Putamen (tissue), 1 donor: ENCODE results near the gene CCDC39.
"Not testable (repeated sequence)": the region's sequence is repeated elsewhere in the genome, so short reads cannot be mapped to it uniquely, and the experiment has no call there.

Source experiments
- DNase-seq: peaks from one replicate; pipeline ENCODE4 v3.0.0-alpha.2; 2016; ENCODE audit warnings: low spot score

The CCDC39 gene

DNA sequence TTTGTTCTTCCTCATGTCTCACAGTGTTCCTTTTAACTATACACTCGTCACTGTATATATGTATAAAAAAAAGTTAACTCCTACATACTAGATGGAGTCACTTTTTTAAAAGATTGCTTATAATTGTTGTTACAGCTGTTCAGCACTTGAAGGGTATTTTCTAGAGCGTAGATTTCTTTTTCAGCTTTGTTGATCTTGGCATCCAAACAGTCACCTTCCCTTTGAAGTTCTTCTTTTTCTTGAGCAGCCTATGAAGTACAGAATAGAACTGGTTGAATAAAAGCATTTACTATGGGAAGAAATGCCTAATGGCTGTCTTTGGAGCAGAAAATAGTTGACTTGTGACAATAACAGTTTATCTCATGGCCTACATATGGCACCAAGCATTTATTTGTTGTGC is 59.6 kb downstream of the CCDC39 start:
- no peak for DNase-seq

DNA sequence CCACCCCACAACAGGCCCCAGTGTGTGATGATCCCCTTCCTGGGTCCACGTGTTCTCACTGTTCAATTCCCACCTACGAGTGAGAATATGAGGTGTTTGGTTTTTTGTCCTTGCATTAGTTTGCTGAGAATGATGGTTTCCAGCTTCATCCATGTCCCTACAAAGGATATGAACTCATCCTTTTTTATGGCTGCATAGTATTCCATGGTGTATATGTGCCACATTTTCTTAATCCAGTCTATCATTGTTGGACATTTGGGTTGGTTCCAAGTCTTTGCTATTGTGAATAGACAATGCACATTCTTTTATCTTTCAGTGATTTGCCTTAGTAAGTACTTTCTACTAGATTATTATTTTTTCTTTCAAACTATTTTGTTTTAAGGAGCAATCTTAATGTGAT is 60.7 kb downstream of the CCDC39 start:
- DNase-seq, result not testable (repeated sequence)

DNA sequence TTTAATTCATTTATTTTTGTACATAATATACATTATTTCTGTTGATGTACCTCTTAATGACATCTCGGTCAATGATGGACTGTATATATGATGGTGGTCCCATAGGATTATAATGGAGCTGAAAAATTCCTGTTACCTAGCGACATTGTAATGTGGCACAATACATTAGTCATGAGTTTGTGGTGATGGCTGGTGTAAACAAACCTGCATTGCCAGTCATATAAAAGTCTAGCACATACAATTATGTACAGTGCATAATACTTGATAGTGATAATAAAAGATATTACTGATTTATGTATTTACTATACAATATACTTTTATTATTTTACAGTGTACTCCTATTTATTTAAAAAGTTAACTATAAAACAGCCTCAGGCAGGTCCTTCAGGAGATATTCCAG is 62.2 kb downstream of the CCDC39 start:
- DNase-seq, result no peak

DNA sequence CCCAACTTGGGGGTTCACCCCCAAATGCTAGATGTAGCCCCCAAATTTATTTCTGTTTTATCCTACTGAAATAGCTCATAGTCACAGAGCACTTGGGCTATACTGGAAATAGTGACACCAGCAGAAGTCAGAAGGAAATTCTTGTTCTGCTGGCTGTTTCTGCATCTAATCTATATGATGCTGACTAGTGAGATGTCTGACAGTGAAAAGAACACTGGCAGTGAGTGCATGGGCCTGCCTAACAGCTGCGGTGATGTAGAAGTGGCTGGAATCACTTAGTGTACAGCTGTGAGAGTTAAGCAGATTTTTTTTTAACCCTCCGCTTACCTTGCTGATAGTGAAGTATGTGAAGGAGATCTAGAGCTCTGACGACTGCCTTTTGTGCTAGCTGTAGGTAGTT is 63.3 kb downstream of the CCDC39 start:
- DNase-seq, result no peak

DNA sequence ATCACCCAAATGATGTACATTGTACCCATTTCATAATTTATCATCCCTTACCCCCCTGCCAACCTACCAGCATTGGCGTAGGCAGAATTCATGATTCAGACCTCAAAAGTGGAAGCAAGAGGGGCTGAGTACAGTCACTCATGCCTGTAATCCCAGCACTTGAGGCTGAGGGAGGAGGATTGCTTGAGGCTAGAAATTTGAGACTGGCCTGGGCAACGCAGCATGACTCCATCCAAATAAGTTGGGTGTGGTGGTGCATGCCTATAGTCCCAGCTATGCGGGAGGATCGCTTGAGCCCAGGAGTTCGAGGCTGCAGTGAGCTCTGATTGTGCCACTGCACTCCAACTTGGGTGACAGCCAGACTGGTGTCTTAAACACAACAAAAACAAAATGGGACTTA is 66.9 kb downstream of the CCDC39 start:
- DNase-seq, result no peak

DNA sequence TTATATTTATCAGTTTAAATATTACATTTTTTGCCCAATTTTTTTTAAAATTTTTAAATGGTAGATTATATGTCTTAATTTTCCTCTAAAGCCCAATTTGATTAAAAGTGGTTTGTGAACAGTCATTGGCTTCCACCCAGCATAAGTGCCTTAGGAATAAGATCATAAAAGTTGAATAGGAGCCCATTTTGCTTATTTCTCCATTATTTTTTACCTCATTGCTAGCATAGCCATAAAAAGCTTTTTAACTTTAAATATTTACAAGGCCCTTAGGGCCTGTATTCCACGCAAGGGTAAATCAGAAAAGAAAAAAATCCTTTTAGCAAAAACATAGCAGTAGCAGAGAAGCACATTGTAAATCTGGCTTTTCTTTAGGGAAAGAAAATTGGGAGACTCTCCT is 68.3 kb downstream of the CCDC39 start:
- DNase-seq, result no peak

DNA sequence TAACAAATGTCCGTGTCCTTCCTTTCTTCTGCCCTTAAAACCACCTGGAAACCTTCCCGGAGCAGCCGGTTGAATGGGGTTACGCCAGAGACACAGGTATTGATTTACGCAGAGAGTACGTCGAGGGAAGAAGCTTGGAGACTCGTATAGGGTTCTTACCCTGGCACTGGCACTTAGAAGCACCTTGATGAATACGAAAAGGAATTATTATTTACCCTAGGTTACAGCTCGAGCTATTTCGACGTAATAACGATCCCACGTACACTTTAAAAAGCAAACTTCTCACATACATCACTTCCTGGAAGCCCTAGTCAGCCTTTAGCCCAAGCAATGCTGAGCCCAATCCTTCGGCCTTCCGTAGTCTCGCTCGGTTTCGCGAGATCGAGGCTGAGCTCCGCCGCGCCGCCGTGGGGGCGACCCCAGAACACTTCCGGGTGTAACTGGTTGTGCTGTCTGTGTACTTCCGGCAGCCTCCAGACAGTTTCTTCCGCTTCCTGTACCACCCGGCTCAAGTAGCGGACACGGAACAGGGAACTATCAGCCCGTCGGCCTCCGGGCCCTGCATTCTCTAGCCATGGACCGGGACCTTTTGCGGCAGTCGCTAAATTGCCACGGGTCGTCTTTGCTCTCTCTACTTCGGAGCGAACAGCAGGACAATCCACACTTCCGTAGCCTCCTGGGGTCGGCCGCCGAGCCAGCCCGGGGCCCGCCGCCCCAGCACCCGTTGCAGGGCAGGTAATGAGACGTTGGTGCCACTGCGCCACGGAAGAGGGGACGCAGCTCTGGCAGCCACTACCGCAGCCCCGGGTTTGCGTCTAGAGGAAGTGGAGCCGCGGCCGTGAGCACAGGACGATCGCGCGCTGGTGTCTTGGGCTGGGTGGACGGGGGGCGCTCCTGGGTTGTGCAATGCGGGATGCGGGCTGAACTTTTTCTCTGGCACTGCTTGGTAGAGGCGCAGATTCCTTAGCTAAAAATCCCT is 77.3 kb downstream of the CCDC39 start, which contains the start of gene TTC14:
TSS of gene TTC14 (plus strand) at position 476 of the 979 bp plus-strand sequence. CDS start at position 575, 99 bp downstream.
- DNase-seq, result peak; percentile 93

DNA sequence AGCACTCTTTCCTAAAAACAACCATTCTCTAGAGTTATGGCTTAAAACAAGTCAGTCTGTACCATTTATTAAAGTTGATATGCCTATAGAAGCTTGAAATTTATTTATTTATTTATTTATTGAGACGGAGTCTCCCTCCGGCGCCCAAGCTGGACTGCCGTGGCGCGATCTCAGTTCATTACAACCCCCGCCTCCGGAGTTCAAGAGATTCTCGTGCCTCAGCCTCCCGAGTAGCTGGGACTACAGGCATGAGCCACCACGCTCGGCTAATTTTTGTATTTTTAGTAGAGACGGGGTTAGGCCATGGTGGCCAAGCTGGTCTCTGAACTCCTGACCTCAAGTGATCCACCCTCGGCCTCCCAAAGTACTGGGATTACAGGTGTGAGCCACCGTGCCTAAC is 78.8 kb downstream of the CCDC39 start:
- DNase-seq, result no peak

DNA sequence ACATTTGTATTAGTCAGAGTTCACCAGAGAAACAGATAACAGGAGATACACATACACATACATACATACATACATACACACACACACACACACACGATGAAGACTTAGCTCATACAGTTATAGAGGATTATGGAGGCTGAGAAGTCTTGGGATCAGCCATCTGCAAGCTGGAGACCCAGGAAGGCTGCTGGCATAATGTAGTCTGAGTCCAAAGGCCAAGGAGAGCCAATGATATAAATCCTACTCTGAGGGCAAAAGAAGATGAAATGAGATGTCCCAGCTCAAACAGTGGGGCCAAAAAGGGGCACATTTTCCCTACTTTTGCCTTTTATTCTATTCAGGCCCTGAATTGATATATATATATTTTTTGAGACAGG is 83.7 kb downstream of the CCDC39 start:
- no peak for DNase-seq

DNA sequence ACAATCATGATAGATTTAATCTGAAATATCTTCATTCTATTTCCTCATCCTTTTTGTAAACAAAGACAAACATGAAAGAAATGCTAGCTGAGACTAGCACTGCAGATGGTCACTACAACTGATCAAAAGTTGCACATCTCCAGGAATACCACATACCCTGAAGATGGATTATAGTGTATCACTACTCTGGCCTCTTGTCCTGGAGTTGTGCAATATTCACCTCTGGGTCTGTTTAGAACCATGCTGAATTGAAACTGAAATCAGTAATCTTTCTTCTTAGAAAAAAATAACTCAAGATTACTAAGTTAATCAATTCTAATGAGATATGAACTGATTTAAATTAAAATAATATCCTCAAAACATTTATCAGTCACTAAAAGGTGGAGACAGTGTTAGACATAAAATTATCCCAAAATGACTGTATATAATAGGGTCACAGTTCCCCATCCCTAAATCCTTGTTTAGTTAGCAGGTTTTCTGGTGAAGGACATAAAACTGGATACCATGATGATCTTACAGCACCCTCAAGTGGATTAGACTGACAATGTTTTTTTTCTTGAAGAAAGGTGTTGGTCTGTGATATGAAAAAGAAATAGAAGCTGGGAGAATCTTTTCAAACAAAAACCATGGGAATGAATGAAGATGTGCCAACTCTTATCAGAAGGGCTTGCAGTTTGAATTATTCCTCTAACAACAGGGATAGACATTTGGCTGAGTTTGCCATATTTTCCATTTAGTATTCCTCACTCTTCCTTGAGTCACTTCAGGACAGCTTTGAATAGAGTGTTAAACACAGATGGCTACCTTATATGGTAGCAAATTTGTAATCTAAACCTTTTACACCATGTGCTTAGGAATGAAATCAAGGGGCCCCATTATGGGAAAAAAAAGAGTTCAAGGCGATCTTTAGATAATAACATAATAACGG is 84.4 kb downstream of the CCDC39 start:
- DNase-seq, result peak; percentile 49

DNA sequence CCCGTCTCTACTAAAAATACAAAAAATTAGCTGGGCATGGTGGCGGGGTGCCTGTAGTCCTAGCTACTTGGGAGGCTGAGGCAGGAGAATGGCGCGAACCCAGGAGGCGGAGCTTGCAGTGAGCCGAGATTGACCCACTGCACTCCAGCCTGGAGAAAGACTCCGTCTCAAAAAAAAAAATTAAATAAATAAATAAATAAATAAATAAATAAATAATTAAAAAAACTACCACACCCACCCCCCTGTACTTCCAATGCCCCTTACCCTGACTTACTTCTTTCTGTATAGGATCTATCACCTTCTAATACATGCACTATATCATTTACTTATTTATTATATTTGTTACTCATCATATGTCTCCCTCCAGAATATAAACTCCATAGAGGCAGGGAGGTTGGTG is 85.7 kb downstream of the CCDC39 start:
- not testable (repeated sequence) for DNase-seq

DNA sequence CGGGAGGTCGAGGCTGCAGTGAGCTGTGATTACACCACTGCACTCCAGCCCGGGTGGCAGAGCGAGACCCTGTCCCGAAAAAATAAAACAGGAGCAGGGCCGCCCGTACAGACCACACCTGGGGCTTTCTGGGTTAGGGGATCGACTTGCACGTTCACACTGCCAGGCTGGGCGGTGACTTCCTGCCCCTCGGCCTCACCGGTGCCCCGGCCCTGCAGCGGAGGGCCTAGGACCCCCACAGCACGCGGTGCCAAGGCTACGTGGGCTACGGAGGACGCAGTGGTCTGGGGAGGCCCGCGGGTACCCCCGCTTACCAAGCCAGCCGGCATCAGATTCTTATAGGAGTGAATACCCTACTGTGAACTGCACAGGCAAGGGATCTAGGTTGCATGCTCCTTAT is 88.9 kb downstream of the CCDC39 start:
- no peak for DNase-seq

DNA sequence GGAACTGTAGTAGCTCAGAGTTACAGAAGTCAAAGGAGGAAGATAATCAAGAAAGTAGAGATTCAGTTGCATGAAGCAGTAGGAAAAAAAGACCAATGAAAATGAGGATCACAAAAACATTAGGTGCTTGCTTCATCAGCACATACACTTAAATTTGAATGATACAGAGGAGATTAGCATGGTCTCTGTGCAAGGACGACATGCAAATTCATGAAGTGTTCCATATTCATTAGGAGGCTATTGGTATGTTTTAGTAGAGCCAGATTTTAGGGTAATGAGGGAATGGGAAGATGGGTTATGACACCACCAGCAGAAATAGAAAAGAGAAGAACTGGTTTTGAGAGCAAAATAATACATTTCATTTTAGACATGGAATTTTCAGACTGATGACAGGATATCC is 98.4 kb downstream of the CCDC39 start:
- DNase-seq, result no peak

DNA sequence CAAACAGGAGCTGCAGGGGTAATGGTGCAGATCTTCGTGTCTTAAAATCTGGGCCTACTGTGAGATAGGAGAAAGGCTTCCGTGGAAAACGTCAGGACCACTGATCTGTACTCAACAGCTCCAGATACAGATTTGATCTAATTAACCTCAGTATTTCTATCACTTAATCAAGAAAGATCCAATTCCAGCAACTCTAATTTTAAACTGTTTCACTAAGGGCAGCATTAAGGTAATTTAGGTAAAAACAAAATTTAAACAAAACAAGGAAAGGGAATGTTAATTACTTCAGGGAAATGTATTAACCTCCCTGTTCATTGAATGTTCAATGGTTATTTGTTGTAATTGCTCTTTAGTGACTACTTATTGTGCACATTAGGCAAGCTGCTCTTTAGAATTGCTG is 103.7 kb downstream of the CCDC39 start:
- no peak for DNase-seq

DNA sequence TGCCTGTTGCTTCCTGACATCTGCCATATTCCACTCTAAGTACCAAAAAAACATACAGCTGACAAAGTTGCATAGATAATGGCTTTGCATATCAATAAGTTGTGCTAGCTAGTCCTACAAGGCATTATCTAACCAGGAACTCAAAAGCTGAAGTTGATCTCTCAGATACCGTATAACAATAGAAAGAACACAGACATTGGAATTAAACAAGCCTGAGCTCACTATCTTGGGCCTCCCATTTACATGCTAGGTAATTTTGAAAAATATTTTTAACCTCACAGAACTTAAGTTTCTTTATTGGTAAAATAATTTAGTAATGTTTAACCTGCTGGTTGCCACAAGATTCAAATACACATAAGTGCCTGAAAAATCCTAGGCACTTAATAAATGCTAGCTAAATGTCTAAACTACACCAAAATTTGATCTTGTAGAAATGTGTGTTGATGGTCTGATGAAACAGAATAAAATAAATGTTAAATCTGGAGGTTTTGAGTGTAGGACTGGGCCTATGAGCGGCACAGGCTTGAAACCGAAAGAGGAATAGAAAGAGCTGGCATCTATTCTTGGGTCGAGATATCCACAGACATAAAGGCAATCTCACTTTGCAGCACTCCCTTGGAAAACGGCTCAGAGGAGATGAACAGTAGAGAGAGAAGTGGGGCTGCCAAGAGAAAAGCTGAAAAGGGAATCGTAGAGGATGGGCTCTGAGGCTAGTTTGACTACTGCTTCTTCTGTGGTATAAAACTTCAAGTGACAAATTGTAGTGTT is 107.3 kb downstream of the CCDC39 start:
- DNase-seq, result no peak

DNA sequence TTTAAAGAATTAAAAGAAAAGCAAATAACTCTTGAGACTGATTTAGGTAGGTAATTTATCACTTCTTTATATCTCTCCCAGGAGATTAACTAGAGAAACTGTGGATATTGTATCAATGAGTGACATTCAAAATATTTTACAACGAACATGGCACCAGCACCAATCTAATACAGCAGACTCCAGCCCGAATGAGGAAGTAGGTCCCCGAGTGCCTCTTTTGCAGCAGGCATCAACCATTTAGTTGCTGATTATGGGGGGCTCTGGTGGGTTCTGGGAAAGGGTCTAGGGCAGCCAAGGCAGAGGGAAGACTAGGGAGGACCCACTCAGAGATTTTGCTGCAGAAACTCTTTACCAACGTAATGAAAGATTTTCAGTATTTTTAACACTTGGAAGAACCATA is 109.1 kb downstream of the CCDC39 start:
- DNase-seq, result no peak

DNA sequence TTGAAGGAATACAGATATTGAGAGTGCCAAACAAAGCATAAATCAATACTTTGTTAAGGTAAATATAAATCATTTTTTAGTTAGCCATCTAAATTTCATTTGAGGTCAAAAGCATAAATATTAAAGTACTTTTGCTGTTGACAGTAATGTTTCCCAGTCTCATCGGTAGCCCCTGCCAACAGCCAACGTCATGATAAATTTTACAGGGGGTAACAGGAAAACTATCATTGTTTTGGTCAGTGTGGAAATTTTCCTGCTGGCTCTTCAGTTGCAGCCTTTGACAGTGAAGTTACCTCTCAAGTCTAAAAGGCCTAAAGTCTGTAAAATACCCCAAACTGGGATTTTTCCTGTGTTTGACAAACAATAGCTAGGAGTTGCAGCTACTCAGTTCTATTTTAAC is 114.6 kb downstream of the CCDC39 start:
- DNase-seq, result no peak
